PC-3 (cell line): ENCODE results near the gene POGLUT2.

Experiments
- CTCF ChIP-seq: fragments of 300-600 bp; sonication (generic); conservative IDR thresholded peaks from 2 replicates; pipeline ENCODE4 v1.5.1; 2017; ENCODE audit warnings: antibody characterized with exemption, low read depth, mild to moderate bottlenecking, low read length
- EZH2phosphoT487 ChIP-seq: fragments of 300-600 bp; sonication (generic); IDR thresholded peaks from 2 replicates; pipeline ENCODE4 v1.6.1; 2018; ENCODE audit warnings: mild to moderate bottlenecking, antibody characterized with exemption, low read length, borderline replicate concordance

DNA sequence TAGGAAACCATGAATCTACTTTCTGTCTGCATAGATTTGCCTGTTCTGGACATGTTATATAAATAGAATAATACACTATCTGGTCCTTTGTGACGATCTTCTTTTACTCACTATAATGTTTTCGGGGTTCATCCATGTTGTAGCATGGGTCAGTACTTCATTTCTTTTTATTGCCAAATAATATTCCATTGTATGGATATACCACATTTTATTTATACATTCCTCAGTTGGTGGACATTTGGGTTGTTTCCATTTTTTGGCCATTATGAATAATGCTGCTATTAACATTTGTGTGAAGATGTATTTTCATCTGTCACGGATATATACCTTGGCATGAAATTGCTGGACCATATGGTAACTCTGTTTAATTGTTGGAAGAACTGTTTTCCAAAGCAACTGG, 6.9 kb upstream of the POGLUT2 start:
- TF ChIP-seq EZH2phosphoT487 (no peak), CTCF (no peak)
